Inferior parietal cortex (tissue), 1 donor: ENCODE measurements around the gene MAP2K5.

Source experiments
- DNase-seq: peaks from one replicate; pipeline ENCODE4 v3.0.0-alpha.2; 2016; ENCODE audit errors: extremely low spot score

MAP2K5 gene

DNA sequence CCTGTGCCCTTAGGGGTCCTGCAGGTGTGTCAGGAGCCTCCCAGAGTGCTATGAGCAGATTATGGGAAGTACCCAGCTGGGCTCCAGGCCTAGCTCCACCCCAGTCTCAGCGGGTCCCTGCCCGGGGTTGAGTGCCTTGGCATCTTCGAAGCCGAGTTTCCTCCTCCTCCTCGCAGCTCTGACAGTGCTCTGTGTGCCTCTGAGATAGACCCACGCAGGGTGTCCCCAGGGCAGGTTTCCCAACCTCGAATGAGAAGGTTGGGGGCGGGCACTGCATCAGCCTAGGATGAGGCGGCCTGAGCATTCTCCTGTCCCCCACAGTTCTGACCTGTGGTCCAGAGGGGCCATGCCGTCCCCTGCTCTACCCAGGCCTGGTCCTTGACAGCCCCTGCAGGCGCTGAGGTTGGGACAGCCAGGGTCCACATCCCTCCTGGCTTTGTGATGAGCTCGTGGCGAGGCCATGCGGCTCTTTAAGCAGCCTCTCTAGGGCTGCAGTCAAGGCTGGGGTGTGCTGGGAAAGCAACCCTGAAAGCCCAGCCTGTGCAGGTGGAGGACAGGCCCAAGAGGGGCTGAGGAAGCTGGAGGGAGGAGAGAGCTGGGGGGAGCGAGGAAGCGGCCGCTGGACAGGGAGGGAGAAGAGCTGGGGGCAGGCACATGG is 262.6 kb downstream of the MAP2K5 start:
- DNase-seq, result no peak

DNA sequence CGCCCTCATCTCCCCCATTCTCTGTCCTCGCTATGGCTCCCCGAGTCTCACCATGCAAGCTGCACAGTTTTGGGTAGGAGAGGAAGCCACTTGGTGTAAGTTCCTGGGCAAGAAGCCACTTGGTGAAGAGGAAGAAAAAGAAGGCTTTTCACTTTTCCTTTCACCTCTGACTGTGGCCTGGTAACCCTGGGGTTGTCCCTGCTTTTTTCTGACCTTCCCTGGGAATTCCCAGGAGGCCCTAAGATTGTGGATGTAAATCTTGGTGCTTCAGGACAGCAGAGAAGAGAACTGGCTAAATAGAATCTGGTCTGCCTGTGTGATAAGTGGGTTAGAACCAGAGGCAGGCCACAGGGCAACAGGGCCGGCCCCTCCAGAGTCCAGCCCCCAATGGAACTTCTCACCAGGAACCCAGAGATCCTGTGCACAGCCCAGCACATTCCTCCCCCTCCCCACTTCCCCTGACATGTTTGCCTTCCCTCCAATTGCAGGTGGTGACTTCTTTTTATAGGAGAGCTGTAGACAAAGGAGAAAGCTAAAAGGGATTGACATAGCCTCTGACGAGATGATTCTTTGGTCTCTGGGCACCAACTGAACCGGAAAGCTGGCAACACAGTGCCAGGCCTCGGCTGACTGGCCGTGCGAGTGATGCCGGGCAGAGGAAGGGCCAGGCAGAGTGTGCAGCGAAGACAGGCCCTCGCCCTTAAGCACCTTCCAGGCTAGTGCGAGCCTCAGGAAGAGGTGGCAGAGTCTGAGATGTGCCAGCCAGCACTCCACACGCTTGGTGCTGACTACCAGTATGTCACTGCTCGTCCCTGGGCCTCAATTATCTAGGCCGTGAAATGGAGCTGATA is 263.4 kb downstream of the MAP2K5 start:
- DNase-seq, result no peak

DNA sequence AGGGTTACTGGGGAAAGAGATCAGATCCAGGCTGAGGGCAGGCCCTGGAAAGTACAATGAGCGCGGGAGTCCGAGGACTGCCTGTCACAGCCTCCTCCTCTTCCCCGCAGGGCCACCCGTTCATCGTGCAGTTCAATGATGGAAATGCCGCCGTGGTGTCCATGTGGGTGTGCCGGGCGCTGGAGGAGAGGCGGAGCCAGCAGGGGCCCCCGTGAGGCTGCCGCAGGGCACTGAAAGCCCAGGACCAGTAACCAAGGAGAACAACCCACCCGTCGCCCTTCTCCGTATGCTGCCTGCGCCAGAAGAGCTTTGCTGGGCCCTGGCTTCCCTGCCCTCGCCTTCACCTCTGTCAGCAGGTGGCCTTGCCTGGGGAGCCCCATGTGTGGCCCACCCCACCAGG is 264.0 kb downstream of the MAP2K5 start:
- DNase-seq, result no peak

DNA sequence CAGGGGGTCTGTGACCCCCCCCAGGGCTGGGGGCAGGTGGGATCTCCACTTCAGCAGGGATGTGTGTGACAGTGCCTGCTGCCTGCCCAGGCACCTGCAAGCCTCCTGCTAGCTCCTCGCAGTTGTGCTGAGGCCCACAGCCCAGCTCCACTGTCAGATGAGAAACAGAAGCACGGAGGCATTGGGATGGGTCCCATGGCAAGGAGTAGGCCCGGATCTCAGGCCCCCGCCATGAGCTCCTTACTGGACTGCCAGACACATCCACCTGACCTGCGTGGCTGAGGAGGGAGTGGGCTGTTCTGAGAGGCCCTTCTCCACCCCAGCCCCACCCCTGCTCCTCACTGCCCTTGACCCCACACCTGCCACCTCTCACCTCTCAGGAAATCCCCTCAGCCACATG is 264.6 kb downstream of the MAP2K5 start:
- DNase-seq, result no peak

DNA sequence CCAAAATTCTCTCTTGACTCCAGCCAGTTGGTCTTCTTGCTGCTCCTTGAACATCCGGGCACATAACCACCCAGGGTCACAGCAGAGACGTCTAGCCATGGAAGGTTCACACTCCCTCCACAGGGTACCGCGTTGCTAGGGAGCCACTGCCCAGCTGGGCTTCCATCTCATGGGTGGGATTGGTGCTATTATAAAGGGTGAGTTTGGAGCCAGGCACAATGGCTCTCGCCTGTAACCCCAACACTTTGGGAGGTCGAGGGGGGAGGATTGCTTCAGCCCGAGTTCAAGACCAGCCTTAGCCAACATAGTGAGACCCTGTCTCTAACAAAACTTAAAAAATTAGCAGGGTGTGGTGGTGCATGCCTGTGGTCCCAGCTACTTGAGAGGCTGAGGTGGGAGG is 265.3 kb downstream of the MAP2K5 start:
- DNase-seq, result no peak

DNA sequence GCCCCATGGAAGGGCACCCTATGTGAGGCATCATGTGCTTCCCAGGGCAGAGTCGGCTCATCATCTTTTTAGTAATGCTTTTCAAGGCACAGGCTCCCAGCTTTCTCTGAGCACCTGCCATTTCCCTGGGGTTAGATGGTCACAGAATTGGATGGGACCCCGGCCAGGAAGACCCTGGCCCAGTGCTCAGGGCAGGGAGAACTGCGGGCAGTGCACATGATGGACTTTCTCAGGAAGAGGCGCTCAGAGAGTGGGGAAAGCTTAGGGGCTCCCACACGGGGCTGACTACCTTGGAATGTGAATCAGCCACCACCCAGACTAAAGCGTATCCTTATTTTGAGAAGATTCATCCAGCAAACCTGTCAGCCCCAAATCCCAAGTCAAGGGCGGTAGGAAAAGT is 266.3 kb downstream of the MAP2K5 start:
- DNase-seq, result no peak

DNA sequence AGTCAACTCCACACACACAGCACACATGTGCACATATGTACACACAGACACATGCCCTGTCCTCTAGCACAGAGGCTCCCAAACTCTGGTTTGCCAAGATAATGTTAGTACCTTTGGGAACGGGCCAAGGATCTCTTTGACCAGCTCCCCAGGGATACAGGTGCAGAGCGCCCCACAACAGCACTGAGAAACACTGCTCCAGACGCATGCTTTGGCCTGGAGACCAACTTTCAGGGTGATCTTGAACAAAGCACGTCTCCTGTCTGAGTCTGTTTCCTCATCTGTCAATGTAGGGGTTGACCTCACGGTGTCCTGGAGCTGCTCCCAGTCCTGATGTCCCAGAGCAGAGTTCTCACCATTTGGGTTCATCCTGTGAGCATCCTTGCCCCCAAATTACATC is 266.9 kb downstream of the MAP2K5 start:
- DNase-seq, result no peak

DNA sequence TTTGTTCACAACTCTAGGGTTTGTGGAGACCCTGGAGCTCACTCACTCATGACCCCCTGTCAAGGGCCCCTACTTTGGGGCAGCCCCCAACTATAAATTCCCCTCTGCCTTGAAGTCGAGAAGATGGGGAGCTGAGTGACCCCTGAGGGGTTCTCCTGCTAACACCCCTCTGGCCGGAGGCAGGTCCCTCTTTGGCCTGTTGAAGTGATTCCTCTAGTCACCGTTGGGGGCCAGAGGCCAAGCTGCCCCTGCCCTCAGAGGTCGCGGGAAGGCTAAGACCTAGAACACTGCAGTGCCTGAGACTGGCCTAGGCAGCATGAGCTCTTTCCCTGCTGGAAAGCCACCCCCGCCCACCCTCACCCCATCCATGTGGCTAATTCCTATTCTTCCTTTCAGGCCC is 267.4 kb downstream of the MAP2K5 start:
- no peak for DNase-seq

DNA sequence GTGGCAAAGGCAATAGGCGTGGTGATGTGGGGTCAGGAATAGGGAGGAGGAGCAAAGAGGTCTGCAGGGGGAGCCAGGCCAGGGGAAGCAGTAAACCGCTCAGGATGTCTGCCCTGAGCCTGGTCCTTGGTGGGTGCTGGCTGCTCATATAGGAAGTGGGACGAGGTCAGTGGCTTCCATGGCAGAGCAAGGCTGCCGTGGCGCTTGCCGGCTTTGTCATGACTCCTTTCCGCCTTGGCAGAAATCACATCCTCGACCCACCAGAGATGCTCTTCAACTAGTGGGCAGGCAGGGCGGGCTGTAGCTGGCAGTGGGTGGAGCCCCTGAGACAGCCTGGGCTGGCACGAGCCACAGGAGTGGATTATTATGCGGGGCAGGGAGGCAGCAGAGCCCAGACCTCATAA is 269.7 kb downstream of the MAP2K5 start:
- no peak for DNase-seq

DNA sequence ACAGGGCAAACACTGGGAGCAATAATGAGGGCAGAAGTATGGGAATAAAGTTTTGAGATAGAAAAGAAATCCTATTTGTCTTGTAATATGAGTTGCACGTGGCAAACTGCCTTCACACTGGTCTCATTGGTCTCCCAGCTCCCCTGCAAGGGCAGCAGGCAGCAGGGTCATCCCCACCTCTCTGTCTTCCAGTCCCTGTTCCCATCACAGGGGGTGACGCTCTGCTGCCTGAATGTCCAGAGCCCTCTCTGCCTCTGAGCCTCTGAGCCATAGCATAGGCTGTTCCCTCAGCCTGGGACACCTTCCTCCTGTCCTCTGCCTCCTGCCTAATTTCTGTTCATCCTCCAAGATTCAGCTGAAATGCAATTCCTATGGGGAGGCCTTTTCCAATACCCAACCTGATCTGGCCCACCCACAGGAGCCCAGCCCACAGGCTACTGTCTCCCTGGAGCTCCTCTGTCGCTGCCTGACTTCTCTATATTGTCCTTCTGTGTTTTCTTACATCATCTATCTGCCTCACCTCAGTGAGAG is 270.7 kb downstream of the MAP2K5 start:
- DNase-seq, result no peak

DNA sequence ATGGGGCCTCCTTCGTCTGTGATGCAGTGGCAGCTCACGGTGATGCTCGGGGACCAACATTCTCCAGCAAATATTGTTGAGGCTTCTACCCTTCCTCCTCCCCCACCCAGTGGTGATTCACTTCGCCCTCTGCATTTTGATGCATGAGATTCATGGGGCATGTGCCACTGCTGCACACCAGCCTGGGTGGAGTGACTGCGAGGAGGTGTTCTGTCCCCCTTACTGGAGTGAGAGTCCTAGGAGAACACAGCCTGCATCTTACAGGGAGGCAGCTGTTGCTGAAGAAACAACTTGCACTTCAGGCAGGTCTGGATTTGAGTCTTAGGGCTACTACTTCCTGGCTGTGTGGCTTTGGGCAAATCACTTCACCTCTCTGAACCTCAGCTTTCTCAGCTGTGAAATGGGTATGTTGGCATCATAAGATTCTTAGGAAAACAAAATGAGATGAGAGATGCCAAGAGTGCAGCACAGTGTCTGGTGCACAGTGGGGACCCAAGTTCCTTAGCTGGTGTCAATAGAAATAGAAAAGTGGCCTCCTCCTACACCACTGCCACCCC is 272.6 kb downstream of the MAP2K5 start:
- DNase-seq, result no peak

DNA sequence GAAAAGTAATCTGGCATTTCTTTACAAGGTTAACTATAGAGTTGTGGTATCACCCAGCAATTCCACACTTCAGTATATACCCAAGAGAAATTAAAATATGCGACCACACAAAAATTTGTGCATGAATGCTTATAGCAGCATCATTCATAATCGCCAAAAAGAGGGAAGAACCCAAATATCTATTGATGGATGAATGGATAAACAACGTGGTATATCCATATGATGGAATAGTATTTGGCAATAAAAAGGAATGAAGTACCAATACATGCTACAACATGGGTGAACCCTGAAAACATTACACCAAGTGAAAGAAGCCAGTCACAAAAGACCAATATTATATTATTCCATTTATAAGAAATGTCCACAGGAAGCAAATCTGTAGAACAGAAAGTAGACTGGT is 274.2 kb downstream of the MAP2K5 start:
- no peak for DNase-seq

DNA sequence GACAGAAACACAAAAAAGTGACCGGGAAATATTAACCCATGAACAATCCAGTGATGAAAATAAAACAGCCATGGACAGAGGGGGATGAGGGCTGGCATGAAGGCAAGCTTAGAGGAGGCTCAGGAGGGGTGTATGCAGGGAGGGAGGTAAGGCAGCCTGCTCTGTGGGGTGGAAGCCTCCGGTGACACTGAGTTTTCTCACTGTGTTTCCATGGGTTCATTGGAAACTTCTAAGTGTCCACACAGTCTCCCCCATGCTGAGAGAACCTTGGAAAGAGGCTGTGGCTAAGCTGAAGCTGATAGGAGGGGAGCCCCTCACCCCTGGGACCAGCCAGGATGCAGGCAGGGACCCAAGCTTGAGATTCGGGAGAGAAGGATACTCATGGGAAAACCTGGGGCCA is 276.0 kb downstream of the MAP2K5 start:
- DNase-seq, result no peak

DNA sequence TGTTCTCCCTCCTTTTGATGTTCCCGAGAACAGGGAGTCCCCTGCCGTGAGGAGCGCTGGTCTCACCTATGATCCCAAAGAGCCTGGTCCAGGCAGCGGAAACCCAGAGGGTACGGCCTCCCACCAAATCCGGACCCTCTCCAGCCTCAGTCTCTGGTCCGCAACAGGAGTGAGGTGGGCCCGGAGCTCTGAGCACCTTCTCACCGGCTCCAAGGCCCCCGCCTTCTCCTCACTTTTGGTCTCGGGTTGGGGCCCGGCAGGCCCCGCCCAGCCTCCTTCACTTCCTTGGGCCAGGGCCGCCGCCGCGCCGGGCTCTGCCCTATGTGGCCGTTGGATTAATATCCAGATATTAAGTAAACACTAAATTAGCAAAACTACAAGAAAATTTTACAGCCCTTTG is 277.1 kb downstream of the MAP2K5 start:
- no peak for DNase-seq

DNA sequence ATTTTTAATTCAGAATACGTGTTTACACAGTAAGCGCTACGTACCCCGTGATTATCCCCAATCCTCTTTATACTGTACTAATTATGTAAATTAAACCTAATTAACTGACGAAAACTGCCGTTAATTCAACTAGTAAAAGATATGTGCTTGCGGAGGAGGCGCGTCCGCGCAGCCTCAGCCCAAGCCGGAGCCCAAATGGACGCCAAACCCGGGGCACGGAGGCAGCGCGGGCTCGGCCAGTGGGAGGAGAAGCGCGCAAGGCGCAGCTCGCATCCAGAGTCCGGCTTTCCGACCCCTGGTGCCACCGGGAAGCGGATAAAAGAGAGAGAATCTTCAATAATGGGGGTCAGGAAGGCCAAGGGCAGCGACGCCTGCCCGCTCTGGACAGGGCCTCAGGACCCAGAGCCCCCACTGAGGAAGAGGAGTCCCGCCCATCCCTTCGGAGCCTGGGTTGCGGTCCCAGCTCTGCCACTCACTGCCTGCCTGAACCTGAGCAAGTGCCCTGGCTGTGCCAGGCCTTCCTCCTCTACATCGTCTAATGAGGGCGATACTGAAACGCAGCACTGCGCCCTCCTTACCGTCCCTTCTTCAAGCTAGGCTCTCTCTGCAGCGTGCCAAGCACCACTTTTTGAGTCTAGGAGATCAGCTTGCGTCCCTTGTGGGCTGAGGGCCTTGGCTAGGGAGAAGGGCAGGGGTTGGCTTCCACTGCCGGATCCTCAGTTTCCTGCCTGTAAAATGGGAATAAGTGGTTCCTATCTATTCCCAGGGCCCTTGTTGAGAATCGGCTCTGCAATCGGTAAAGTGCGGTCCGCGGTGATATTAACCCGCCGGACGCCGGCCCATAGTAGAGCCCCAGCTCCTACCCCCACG is 277.9 kb downstream of the MAP2K5 start:
- no peak for DNase-seq

DNA sequence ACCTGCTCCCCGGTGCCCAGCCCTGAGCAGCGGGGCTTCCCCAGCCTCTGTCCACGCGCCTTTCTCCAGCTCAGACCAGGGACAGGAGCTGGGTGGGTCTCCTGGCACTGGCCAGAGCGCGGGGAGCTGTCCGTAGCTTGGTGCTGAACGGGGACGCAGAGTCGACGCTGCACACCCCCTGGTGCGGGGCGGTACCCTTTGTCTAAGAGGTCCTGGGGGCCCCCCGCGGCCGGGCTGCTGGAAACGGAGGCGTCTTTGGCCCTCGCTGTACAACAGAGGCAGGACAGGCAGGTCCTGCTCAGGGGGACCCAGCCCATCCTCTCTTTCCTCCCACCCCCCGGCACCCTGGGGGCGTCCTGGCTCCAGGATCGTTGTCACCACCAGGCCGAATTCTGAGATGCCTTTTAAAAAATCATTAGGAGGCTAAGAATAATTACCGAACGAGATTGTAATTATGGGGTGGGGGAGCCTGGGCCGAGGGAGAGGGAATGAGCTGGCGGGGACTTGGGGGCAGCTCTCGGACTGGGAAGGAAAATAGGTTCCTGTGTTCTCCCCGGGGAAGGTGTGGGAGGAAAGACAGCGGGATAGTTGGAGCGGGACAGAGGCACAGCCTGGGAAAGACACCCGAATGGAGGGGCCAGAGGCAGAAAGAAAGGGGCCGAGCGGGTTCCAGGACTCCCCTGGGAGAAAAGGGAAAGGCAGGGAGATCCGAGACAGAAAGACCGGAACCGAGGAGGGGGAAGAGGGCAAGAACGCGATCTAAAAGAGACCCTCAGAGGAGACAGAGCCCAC is 278.7 kb downstream of the MAP2K5 start:
- DNase-seq, result no peak

DNA sequence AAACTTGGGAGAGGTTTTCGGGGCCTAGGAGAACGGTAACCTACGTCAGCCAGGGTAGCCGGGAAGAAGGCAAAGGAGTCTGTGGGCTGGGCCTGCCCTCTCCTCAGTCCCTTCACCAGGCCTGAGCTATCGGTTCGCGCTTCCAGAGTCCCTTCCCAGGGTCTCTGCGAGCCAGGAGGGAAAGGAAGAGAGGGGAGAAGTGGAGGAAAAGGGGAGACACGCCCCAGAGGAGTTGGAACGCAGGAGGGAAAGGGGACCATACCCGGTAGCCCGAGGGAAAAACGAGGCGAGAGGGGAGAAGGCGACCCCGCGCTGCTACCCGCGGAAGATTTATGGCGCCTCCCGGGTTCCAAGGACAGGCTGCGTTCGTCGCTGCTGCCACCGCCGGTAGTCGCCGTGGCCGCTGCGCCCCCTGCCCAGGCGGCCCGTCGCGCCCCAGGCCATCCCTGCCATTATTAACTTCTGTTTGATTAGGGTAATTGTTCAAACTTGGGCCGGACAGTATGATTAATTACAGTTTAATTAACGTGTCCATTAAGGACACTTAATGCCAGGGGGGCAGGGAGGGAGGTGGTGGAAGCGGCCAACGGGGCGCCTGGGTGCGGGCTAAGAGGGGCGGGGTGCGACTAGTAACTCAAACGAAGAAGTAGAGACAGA is 279.4 kb downstream of the MAP2K5 start:
- no peak for DNase-seq

DNA sequence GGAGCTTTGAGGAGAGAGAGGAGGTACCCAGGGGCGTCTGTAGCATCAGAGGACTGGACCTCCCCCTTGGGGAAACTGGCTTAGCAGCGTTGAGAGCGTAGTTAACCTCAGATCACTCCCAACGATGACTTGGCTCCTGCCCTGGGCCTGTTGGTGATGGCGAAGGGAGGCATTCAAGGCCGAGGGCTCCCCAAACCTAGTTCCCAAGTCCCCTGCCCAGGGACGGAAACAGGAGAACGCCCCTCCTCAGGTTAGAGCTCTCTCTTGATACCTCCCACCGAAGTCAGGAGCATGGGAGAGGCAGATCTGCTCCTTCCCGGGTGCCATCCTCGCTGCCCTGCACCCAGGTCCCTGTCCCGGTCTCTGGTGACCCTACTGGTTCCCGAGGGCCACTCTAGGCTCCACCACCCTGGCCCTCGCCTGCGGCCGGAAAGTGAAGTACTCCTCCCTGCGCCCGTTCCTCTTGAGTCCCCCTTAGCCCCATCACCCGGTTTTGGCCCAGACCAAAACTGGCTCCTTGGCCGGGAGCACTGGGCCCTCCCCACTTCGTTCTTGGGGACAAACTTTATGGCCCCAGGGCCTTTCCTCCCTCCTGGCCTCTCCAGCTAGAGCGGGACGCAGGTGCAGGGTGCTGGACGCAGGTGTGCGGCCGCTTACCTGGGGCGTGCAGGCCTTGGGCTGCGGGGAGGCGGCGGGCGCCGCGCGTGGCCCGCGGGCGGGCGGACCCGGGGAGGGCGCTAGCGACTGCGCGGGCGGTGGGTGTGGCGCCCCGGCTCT is 280.2 kb downstream of the MAP2K5 start:
- DNase-seq, result no peak

DNA sequence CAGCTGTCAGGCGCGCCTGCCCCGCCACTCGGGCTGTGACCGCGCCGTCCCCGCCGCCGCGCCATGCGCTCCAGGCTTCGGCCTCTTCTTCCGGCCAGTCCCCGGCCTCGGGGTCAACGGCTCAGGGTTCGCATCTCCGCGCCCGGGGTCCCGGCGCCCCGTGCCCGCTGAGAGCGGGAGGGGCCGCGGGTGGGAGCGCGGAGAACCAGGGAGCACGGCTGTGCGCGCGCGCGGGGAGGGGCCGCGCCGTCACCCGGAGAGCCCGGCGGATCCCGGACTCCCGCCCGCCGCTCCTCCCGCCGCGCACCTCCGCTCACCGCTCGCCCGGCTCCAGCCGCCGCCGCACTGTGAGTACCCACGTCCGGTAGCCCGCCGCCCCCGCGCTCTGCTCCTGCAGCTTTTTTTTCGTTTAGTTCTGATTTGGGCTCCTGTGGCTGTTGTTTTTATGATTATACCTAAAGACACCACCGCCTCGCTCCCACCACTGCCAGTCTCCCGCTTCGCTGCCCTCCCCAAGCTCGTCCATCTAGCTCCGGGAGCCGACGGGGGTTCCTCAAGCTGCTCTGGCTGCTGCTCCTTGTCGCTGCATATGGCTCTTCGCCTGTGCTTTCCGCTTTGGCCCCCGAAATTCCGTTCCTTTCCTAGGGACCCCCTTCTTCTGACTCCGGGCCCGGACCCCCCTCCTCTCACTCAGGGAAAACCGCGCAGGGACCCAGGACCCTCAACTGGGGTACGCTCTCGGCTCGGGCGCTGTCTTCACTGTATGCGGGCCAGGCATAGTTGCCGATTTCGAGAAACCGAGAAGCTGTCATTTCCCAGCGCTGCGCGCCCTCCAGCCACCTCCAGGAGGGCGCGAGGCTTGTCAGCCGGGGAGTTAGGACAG is 281.1 kb downstream of the MAP2K5 start:
- DNase-seq, result no peak
